ENCODE data around the gene TBL3. TPM values are rescaled to one million over a fixed set of nuclear protein-coding genes. Genes with fewer than 3 reads are reported as not detected.

Gene TBL3
- total and polyA plus RNA-seq, 11 donors, result 19.3 to 68.7 (median 22.0) TPM

DNA sequence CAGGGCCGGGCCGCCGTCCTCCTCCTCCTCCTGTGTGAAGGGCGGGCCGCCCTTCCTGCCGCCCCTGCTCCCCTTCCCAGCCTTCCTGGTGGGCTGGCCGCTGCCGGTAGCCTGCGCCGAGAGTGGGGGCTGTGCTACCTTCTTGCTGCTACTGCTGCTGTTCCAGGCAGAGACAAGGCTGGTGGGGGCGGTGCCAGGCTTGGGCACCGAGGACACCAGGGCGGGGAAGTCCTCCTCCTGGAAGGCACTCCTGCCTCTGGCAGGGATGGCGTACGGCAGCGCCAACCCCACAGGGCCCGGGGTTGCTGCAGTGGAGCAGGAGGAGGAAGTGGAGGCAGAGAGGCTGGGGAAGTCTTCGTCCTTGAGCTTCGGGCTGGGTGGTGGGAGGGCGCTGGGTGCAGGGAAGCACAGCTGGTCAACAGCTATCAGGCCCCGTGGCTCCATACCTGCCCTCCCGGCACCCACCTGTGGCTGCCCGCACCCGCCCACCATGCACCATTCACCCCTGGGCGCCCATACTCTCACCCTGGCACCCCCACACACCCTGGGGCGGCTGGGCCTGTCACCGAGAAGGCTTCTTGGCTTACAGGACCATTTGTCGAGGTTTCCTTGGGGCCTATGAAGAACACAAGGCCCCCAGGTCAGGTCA lies 28.1 kb downstream of the TBL3 start:
- WGBS, 4 donors, result 72 to 84% (median 82%) methylated on average over 16 to 28 of the region's 28 CpGs
- H3K27me3 ChIP-seq, result no peaks in the 10 kb centered on the region
- DNase-seq (no peak), ATAC-seq (no peak)
- no peak overlapping the region for H3K4me3 ChIP-seq
- intact Hi-C loops (cut with DNase I), result loop anchor here in 2 of 10 donors (10.0 kb wide), 3 partner anchors 135 to 505 kb away; partner anchors contain the start of gene TRAF7 (in 1 of the 2)
- H3K4me1 ChIP-seq, result peaks cover 0 to 28% (median 16%) of the 10 kb centered on the region in 12 donors
- no peak overlapping the region for H3K27ac ChIP-seq
- H3K36me3 ChIP-seq, result peaks cover 0 to 72% (median 63%) of the 10 kb centered on the region in 9 donors
- TF ChIP-seq, protein P1, sequence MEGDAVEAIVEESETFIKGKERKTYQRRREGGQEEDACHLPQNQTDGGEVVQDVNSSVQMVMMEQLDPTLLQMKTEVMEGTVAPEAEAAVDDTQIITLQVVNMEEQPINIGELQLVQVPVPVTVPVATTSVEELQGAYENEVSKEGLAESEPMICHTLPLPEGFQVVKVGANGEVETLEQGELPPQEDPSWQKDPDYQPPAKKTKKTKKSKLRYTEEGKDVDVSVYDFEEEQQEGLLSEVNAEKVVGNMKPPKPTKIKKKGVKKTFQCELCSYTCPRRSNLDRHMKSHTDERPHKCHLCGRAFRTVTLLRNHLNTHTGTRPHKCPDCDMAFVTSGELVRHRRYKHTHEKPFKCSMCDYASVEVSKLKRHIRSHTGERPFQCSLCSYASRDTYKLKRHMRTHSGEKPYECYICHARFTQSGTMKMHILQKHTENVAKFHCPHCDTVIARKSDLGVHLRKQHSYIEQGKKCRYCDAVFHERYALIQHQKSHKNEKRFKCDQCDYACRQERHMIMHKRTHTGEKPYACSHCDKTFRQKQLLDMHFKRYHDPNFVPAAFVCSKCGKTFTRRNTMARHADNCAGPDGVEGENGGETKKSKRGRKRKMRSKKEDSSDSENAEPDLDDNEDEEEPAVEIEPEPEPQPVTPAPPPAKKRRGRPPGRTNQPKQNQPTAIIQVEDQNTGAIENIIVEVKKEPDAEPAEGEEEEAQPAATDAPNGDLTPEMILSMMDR (IDR thresholded peaks at IDR 0.05), result no peak
- no peak for TF ChIP-seq POLR2A (IDR thresholded peaks at IDR 0.05)
- no peaks in the 10 kb centered on the region for H3K9me3 ChIP-seq

DNA sequence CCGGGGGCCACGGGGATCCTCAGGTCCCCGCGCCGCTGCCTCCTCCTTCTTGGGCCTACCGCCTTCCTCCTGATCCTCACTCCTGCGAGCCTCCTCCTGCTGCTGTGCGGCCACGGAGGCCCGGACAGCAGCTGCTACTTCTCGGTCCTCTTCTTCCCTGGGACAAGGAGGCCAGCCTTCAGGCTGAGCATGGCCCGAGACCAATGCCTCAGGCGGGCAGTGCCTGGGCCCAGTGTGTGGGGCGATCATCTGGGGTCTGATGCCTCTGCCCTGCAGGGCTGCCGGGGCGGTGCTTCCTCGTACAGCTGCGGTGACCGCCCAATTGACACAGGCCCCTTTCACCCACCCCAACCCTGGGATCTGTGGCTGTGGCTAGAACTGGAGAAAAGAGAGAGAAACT lies 29.2 kb downstream of the TBL3 start:
- H3K4me3 ChIP-seq, result no peak overlapping the region
- H3K9me3 ChIP-seq, result no peaks in the 10 kb centered on the region
- H3K36me3 ChIP-seq, result peaks cover 0 to 72% (median 63%) of the 10 kb centered on the region in 9 donors
- TF ChIP-seq, protein P1 (IDR thresholded peaks at IDR 0.05), result no peak
- TF ChIP-seq POLR2A (IDR thresholded peaks at IDR 0.05), result no peak
- no peaks in the 10 kb centered on the region for H3K27me3 ChIP-seq
- no peak overlapping the region for H3K27ac ChIP-seq
- WGBS, 4 donors, result 94 to 96% (median 95%) methylated on average over 11 to 19 of the region's 19 CpGs
- intact Hi-C loops (cut with DNase I), result loop anchor here in 2 of 10 donors (10.0 kb wide), 2 partner anchors 154 to 504 kb away; partner anchors contain the start of gene TRAF7 (in 1 of the 2)
- ATAC-seq (no peak), DNase-seq (no peak)
- peaks cover 0 to 33% (median 23%) of the 10 kb centered on the region in 12 donors for H3K4me1 ChIP-seq

DNA sequence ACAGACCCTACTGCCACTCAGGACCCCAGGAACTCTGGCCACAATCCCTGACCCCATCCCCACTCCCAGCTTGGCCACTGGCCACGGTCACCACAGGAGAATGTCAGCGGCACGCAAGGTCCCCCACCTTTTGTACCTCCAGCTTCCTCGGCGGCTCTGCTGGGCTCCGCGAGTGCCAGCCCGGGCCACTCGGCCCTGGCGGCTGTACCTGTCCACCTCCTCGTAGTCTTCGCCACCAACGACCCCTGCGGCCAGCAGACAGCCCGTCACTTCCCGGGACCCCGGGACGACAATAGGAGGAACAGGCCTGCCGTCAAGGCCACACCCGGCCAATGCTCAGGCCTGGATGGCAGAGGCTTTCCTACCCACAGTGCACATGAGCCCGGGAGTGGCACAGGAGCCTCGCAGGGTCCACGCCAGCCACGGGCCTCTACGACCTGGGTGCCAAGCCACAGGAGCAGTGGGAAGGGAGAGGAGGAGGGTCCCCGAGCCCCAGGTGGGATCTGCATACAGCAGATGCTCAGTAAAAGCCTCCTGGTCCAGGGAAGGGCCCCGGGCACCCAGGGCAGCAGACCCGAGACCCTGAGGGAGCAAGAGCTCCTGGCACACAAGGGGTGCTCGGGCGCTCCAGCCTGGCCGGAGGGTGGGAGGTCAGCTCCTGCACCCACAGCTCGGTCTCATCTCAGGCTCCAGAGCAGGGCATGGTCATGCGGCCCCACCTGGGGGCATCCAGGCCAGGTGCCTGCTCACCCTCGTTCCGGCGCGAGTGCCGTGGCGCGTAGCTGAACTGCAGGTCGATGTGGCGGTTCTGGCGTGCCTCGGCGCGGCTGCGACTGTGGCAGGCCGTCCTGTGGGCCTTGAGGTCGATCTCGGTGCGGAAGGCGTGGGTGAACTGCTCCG lies 29.9 kb downstream of the TBL3 start:
- DNase-seq, result peak in 1 of 5 donors; percentile 60
- Histone ChIP-seq H3K9me3 (no peaks in the 10 kb centered on the region), H3K36me3 (peaks cover 0 to 69% (median 62%) of the 10 kb centered on the region in 9 donors), H3K27me3 (no peaks in the 10 kb centered on the region), H3K27ac (no peak overlapping the region), H3K4me1 (peaks cover 0 to 40% (median 24%) of the 10 kb centered on the region in 12 donors), H3K4me3 (no peak overlapping the region)
- TF ChIP-seq POLR2A (IDR thresholded peaks at IDR 0.05), result no peak
- TF ChIP-seq, protein P1 (IDR thresholded peaks at IDR 0.05), result no peak
- 94 to 97% (median 95%) methylated on average over 23 to 53 of the region's 53 CpGs for WGBS, 4 donors
- intact Hi-C loops (cut with DNase I), result loop anchor here in 2 of 10 donors (10.0 kb wide), 2 partner anchors 153 to 503 kb away; partner anchors contain the start of gene TRAF7 (in 1 of the 2)
- ATAC-seq, result no peak

Measured in heart left ventricle (tissue), 16 donors.